ENCODE results near the gene ST6GALNAC2.
"Not testable (repeated sequence)": the region's sequence is repeated elsewhere in the genome, so short reads cannot be mapped to it uniquely, and the experiment has no call there.

ST6GALNAC2 gene

GRCh38 chr17:76523084-76524037, 62.3 kb downstream of the ST6GALNAC2 start:
- no peak for DNase-seq

GRCh38 chr17:76521683-76522082, 64.0 kb downstream of the ST6GALNAC2 start:
- DNase-seq: not testable (repeated sequence)

- no peak for DNase-seq
Observed at GRCh38 chr17:76521262-76521661, 64.4 kb downstream of the ST6GALNAC2 start.

- peak; percentile 59 for DNase-seq
Observed at GRCh38 chr17:76519048-76519966, 66.4 kb downstream of the ST6GALNAC2 start.

GRCh38 chr17:76517638-76518038, 68.0 kb downstream of the ST6GALNAC2 start:
- DNase-seq: no peak
